Natural killer cell (primary cell): Measurements from ENCODE around the gene PGAP3. TPM values are rescaled to one million over a fixed set of nuclear protein-coding genes. Genes with fewer than 3 reads are reported as not detected.

Source experiments
- ATAC-seq, 3 donors: fragments of 150-1000 bp in 2 of 3; fragments of 200-7000 bp in 1 of 3; cut with Tn5 transposase; 1 replicate in 1 of 3; 2 replicates in 2 of 3; pipeline ENCODE4 v1.10.0; 2021; ENCODE audit warnings: mild to moderate bottlenecking in 2 of 3, moderate library complexity in 2 of 3
- DNase-seq, 2 donors: peaks; one replicate each; pipeline versions ENCODE4 v3.0.0 to v3.0.0-alpha.2; 2013 to 2021; ENCODE audit warnings: mixed read lengths in 1 of 2
- H3K27ac ChIP-seq: one replicate; pipeline ENCODE4 v1.5.1; 2013; ENCODE audit warnings: mild to moderate bottlenecking, low read length
- H3K27me3 ChIP-seq: one replicate; pipeline ENCODE4 v1.6.1; 2013; ENCODE audit warnings: low read length; ENCODE audit not compliant: control insufficient read depth, insufficient read depth
- H3K36me3 ChIP-seq: one replicate; pipeline ENCODE4 v1.6.1; 2013; ENCODE audit warnings: low read length; ENCODE audit not compliant: control insufficient read depth, insufficient read depth
- H3K4me1 ChIP-seq: one replicate; pipeline ENCODE4 v1.6.1; 2013; ENCODE audit warnings: low read length; ENCODE audit not compliant: control insufficient read depth, insufficient read depth
- H3K4me3 ChIP-seq: one replicate; pipeline ENCODE4 v1.5.1; 2013; ENCODE audit warnings: low read length
- H3K9me3 ChIP-seq: one replicate; pipeline ENCODE4 v1.6.1; 2013; ENCODE audit warnings: low read length; ENCODE audit not compliant: control insufficient read depth, insufficient read depth
- H3K27ac Mint-ChIP-seq, 2 donors: one replicate each; pipeline ENCODE4 v1.8.0; 2022; ENCODE audit warnings: mild to moderate bottlenecking in 2 of 2, mixed read lengths in 2 of 2, moderate library complexity in 1 of 2
- H3K27me3 Mint-ChIP-seq, 2 donors: one replicate each; pipeline ENCODE4 v1.8.0; 2022; ENCODE audit warnings: low read depth in 2 of 2, mixed read lengths in 2 of 2
- H3K36me3 Mint-ChIP-seq: one replicate; pipeline ENCODE4 v1.8.0; 2022; ENCODE audit warnings: mixed read lengths
- H3K4me1 Mint-ChIP-seq, 2 donors: one replicate each; pipeline ENCODE4 v1.8.0; 2022; ENCODE audit warnings: mixed read lengths in 2 of 2
- H3K4me3 Mint-ChIP-seq: one replicate; pipeline ENCODE4 v1.8.0; 2022; ENCODE audit warnings: mild to moderate bottlenecking, moderate library complexity, mixed read lengths
- H3K9me3 Mint-ChIP-seq, 2 donors: one replicate each; pipeline ENCODE4 v1.8.0; 2022; ENCODE audit warnings: mixed read lengths in 2 of 2
- CTCF ChIP-seq: fragments of 200-600 bp; IDR thresholded peaks from one replicate; pipeline ENCODE4 v1.8.0; 2022; ENCODE audit warnings: antibody characterized with exemption
- WGBS: methylation state at CpG from one replicate; pipeline ENCODE4 v1.1.7; 2013; ENCODE audit warnings: missing lambda C conversion rate; ENCODE audit not compliant: insufficient coverage; 5-methylcytosine and 5-hydroxymethylcytosine counted together
- intact Hi-C: fragments of 100-400 bp; cut with micrococcal nuclease; formaldehyde crosslinking; loops from one replicate; pipeline ENCODE4 v1.14.2; 2022
- total RNA-seq, 4 donors: library from RNA; stranded (reverse); fragments of 120-200 nt in 1 of 4; gene quantifications; one replicate each; pipeline versions ENCODE4 v1.2.3 to v1.2.4, GENCODE V29; 2013 to 2022

Gene PGAP3
- total RNA-seq, 3 donors from 2014 or later (not counting 1 experiment from before 2014, with no cell fraction given) = 45.8 to 57.8 (median 52.4) TPM

GRCh38 chr17:39623356-39623950 is 64.4 kb downstream of the PGAP3 start:
- WGBS = 6% methylated on average over 16 of the region's 16 CpGs
- Mint-ChIP-seq H3K4me3 (no peak overlapping the region), H3K27me3 (peaks cover 10 to 26% of the 10 kb centered on the region in 2 donors), H3K36me3 (no peaks in the 10 kb centered on the region), H3K4me1 (peaks cover 18 to 35% of the 10 kb centered on the region in 2 donors), H3K27ac (no peak overlapping the region), H3K9me3 (no peaks in the 10 kb centered on the region)
- Histone ChIP-seq H3K27me3 (peaks cover 13% of the 10 kb centered on the region), H3K36me3 (no peaks in the 10 kb centered on the region), H3K4me1 (peaks cover 31% of the 10 kb centered on the region), H3K27ac (no peak overlapping the region), H3K4me3 (no peak overlapping the region), H3K9me3 (no peaks in the 10 kb centered on the region)
- peak; percentile 87 to 90 for DNase-seq
- peak; percentile 95 for TF ChIP-seq CTCF
- ATAC-seq = peak; percentile 69 to 78 (median 78)
- intact Hi-C loops = loop anchor here (1.0 to 5.0 kb wide), 4 partner anchors 13 to 357 kb away; partner anchors contain the start of genes PNMT, PSMD3, STARD3 and TCAP

GRCh38 chr17:39622380-39623006 is 65.4 kb downstream of the PGAP3 start:
- WGBS = 48% methylated on average over 16 of the region's 16 CpGs
- DNase-seq (peak in 1 of 2 donors; percentile 64), ATAC-seq (peak in 2 of 3 donors; percentile 10 to 16)
- peak overlapping the region; percentile 57 for H3K4me3 Mint-ChIP-seq
- intact Hi-C loops = loop anchor here (1.0 to 5.0 kb wide), 7 partner anchors 14 to 405 kb away; partner anchors contain the start of genes IKZF3, PNMT, PSMD3 and STARD3
- no peaks in the 10 kb centered on the region for H3K36me3 Mint-ChIP-seq
- Histone ChIP-seq H3K4me3 (no peak overlapping the region), H3K4me1 (peaks cover 36% of the 10 kb centered on the region), H3K36me3 (no peaks in the 10 kb centered on the region), H3K9me3 (no peaks in the 10 kb centered on the region), H3K27ac (peak overlapping the region; percentile 5), H3K27me3 (peaks cover 8% of the 10 kb centered on the region)
- H3K9me3 Mint-ChIP-seq = no peaks in the 10 kb centered on the region
- peaks cover 10 to 23% of the 10 kb centered on the region in 2 donors for H3K27me3 Mint-ChIP-seq
- TF ChIP-seq CTCF = no peak
- H3K27ac Mint-ChIP-seq = peak overlapping the region in 1 of 2 donors; percentile 36
- peaks cover 23 to 39% of the 10 kb centered on the region in 2 donors for H3K4me1 Mint-ChIP-seq

GRCh38 chr17:39621523-39622379 is 66.1 kb downstream of the PGAP3 start:
- peak; percentile 100 for TF ChIP-seq CTCF
- DNase-seq (peak; percentile 92 to 93), ATAC-seq (peak; percentile 86 to 97 (median 87))
- Histone ChIP-seq H3K4me1 (peaks cover 38% of the 10 kb centered on the region), H3K27me3 (peaks cover 9% of the 10 kb centered on the region), H3K9me3 (no peaks in the 10 kb centered on the region), H3K36me3 (no peaks in the 10 kb centered on the region), H3K4me3 (no peak overlapping the region), H3K27ac (peak overlapping the region; percentile 5)
- Mint-ChIP-seq H3K4me3 (peak overlapping the region; percentile 57), H3K27ac (peak overlapping the region in 1 of 2 donors; percentile 36), H3K36me3 (no peaks in the 10 kb centered on the region), H3K4me1 (peaks cover 23 to 38% of the 10 kb centered on the region in 2 donors), H3K9me3 (no peaks in the 10 kb centered on the region), H3K27me3 (peaks cover 10 to 21% of the 10 kb centered on the region in 2 donors)
- WGBS = 14% methylated on average over 25 of the region's 26 CpGs
- intact Hi-C loops = loop anchor here (1.0 to 5.0 kb wide), 6 partner anchors 15 to 406 kb away; partner anchors contain the start of genes IKZF3, PNMT, STARD3 and TCAP

Other genes starting within 250 kb of the PGAP3 start
- gene MED1, start 236.8 kb downstream of the PGAP3 start, total RNA-seq = 10 to 100 TPM; 44.3 to 63.8 (median 53.4) TPM
- 100 to 1,000 TPM; 119 to 129 (median 124) TPM for gene CDK12, start 226.6 kb downstream of the PGAP3 start, total RNA-seq
- not detected for gene NEUROD2, start 80.1 kb downstream of the PGAP3 start, total RNA-seq
- gene PPP1R1B, start 61.1 kb downstream of the PGAP3 start, total RNA-seq = not detected
- gene STARD3, start 50.9 kb downstream of the PGAP3 start, total RNA-seq = 100 to 1,000 TPM in 2 of 3 donors, 10 to 100 TPM in 1; 97.1 to 115 (median 105) TPM
- 1 to 10 TPM; 1.3 to 3.8 (median 2.4) TPM for gene TCAP, start 22.7 kb downstream of the PGAP3 start, total RNA-seq
- 1 to 10 TPM; 1.2 to 2.5 (median 2.2) TPM for gene PNMT, start 19.6 kb downstream of the PGAP3 start, total RNA-seq
- gene ERBB2, start 12.0 kb upstream of the PGAP3 start, total RNA-seq = 100 to 1,000 TPM in 1 of 3 donors, 10 to 100 TPM in 2; 77.6 to 115 (median 82.1) TPM
- gene MIEN1, start 42.5 kb upstream of the PGAP3 start, total RNA-seq = 10 to 100 TPM; 48.8 to 55.2 (median 51.6) TPM
- gene GRB7, start 49.9 kb upstream of the PGAP3 start, total RNA-seq = under 1 TPM in 1 of 3 donors, not detected in 2; 0.27 TPM
- gene IKZF3, start 176.3 kb upstream of the PGAP3 start, total RNA-seq = 100 to 1,000 TPM; 134 to 162 (median 139) TPM
- not detected for gene ZPBP2, start 180.1 kb upstream of the PGAP3 start, total RNA-seq
- gene GSDMB, start 230.6 kb upstream of the PGAP3 start, total RNA-seq = 10 to 100 TPM; 18.3 to 49.2 (median 21.4) TPM
- 100 to 1,000 TPM in 1 of 3 donors, 10 to 100 TPM in 2; 61.6 to 121 (median 77.2) TPM for gene ORMDL3, start 239.5 kb upstream of the PGAP3 start, total RNA-seq
- not detected for gene LRRC3C, start 239.7 kb upstream of the PGAP3 start, total RNA-seq